Right lung (tissue), 5 donors: ENCODE measurements around the gene ABCB9. TPM values are rescaled to one million over a fixed set of nuclear protein-coding genes. Genes with fewer than 3 reads are reported as not detected.

Experiments used
- DNase-seq, 2 donors: peaks; one replicate each; pipeline ENCODE4 v3.0.0-alpha.2; 2013
- polyA plus RNA-seq, 5 donors: library from polyadenylated mRNA; unstranded; fragments of 120-200 nt; gene quantifications; one replicate each; pipeline versions ENCODE4 v1.2.1 to v1.2.3, GENCODE V29; 2013; ENCODE audit warnings: inconsistent platforms in 1 of 5, low replicate concordance in 1 of 5; ENCODE audit not compliant: insufficient read length in 5 of 5, insufficient read depth in 1 of 5

ABCB9 gene
- polyA plus RNA-seq, 5 donors = 6.9 to 11.5 (median 9.0) TPM

- DNase-seq = no peak
Observed at GRCh38 chr12:122982963-122983788, 16.9 kb upstream of the ABCB9 start.

- no peak for DNase-seq
Observed at GRCh38 chr12:122982477-122982815, 16.2 kb upstream of the ABCB9 start.

- no peak for DNase-seq
Observed at GRCh38 chr12:122981587-122982476, 15.6 kb upstream of the ABCB9 start.

GRCh38 chr12:122981036-122981471 lies 14.8 kb upstream of the ABCB9 start:
- no peak for DNase-seq

GRCh38 chr12:122980183-122981035 lies 14.1 kb upstream of the ABCB9 start, which contains the start of gene ARL6IP4:
Gene ARL6IP4, plus strand, starts transcription at chr12:122980681. Its CDS starts 459 bp downstream, at chr12:122981140.
- DNase-seq = peak; percentile 51 to 74

GRCh38 chr12:122979908-122980182 lies 13.6 kb upstream of the ABCB9 start:
- DNase-seq = no peak

GRCh38 chr12:122979001-122979907 lies 13.0 kb upstream of the ABCB9 start:
- DNase-seq = no peak

GRCh38 chr12:122978507-122978955 lies 12.3 kb upstream of the ABCB9 start:
- DNase-seq = no peak

GRCh38 chr12:122977655-122978392 lies 11.6 kb upstream of the ABCB9 start:
- DNase-seq = no peak

- no peak for DNase-seq
Observed at GRCh38 chr12:122977153-122977552, 10.9 kb upstream of the ABCB9 start.

- no peak for DNase-seq
Observed at GRCh38 chr12:122976648-122976975, 10.3 kb upstream of the ABCB9 start.

GRCh38 chr12:122975790-122976647 lies 9.8 kb upstream of the ABCB9 start:
- no peak for DNase-seq

GRCh38 chr12:122974892-122975789 lies 8.9 kb upstream of the ABCB9 start, which contains the start of gene OGFOD2:
Gene OGFOD2, plus strand, starts transcription at chr12:122975244. Its CDS starts 8 bp downstream, at chr12:122975252.
- peak; percentile 88 for DNase-seq

GRCh38 chr12:122974274-122974891 lies 8.1 kb upstream of the ABCB9 start:
- peak; percentile 97 to 98 for DNase-seq

GRCh38 chr12:122969676-122970075 lies 3.4 kb upstream of the ABCB9 start:
- no peak for DNase-seq

GRCh38 chr12:122968104-122968503 lies 1.8 kb upstream of the ABCB9 start:
- DNase-seq = no peak

GRCh38 chr12:122966743-122967550 lies 684 bp upstream of the ABCB9 start:
- no peak for DNase-seq
